ENCODE measurements around the gene APLF.

Gene APLF

DNA sequence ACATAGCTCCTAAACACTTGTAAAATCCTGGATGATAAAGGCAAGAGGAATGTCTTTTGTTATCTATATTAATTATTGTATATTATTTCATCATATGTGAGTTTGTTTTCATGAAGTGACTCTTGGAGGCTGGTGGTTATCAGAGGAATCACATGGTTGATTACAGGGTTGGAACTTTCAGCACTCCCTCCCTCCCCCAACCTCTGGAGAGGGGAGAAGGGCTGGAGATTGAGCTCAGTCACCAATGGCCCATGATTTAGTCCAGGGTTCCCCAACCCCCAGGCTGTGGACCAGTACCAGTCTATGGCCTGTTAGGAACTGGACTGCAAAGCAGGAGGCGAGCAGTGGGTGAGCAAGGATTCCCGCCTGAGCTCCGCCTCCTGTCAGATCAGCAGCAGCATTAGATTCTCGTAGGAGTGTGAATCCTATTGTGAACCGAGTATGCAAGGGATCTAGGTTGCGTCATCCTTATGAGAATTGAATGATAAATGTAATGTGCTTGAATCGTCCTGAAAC, 38.0 kb upstream of the APLF start:
- TF ChIP-seq, protein P1, sequence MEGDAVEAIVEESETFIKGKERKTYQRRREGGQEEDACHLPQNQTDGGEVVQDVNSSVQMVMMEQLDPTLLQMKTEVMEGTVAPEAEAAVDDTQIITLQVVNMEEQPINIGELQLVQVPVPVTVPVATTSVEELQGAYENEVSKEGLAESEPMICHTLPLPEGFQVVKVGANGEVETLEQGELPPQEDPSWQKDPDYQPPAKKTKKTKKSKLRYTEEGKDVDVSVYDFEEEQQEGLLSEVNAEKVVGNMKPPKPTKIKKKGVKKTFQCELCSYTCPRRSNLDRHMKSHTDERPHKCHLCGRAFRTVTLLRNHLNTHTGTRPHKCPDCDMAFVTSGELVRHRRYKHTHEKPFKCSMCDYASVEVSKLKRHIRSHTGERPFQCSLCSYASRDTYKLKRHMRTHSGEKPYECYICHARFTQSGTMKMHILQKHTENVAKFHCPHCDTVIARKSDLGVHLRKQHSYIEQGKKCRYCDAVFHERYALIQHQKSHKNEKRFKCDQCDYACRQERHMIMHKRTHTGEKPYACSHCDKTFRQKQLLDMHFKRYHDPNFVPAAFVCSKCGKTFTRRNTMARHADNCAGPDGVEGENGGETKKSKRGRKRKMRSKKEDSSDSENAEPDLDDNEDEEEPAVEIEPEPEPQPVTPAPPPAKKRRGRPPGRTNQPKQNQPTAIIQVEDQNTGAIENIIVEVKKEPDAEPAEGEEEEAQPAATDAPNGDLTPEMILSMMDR (IDR thresholded peaks at IDR 0.05; ENCODE audit: low read depth, low read length, missing control alignments) = no peak
- no peak overlapping the region for H3K4me3 ChIP-seq (ENCODE audit: low read depth, low read length)
- in situ Hi-C loops (cut with HindIII; ENCODE audit: low sequenced_read_pairs) = no loop called here
- no peak for DNase-seq (ENCODE audit: low read depth)

DNA sequence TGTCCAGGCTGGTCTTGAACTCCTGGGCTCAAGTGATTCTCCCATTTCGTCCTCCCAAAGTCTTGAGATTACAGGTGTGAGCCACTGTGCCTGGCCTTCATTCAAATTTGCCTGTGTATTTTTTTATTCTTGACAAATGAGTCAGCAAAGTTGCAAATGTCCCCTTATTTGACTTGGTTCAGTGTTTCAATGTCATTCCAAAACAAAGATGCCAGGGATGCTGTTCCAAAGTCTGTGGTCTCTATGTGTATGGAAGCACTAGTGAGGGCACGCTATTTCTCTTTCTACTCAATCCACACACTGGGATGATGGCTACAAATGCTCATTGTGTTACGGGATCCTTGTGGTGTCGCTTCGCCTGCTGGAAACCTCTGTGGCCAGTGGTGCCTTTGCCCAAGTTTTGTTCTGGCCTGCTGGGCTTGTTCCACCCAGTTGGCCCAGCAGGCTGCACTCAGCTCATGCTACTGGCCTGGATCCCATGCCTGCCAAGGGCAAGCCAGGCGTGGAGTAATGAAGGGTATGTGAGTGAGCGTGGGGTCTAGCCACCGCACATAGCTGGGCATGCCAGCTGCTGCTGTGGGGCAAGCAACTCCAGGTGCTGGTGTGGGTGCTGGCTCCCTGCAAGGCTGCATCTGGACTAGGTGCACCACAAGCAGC, 35.9 kb upstream of the APLF start:
- no peak overlapping the region for H3K4me3 ChIP-seq (ENCODE audit: low read depth, low read length)
- TF ChIP-seq, protein P1 (IDR thresholded peaks at IDR 0.05; ENCODE audit: low read depth, low read length, missing control alignments) = no peak
- DNase-seq (ENCODE audit: low read depth) = no peak
- in situ Hi-C loops (cut with HindIII; ENCODE audit: low sequenced_read_pairs) = no loop called here

DNA sequence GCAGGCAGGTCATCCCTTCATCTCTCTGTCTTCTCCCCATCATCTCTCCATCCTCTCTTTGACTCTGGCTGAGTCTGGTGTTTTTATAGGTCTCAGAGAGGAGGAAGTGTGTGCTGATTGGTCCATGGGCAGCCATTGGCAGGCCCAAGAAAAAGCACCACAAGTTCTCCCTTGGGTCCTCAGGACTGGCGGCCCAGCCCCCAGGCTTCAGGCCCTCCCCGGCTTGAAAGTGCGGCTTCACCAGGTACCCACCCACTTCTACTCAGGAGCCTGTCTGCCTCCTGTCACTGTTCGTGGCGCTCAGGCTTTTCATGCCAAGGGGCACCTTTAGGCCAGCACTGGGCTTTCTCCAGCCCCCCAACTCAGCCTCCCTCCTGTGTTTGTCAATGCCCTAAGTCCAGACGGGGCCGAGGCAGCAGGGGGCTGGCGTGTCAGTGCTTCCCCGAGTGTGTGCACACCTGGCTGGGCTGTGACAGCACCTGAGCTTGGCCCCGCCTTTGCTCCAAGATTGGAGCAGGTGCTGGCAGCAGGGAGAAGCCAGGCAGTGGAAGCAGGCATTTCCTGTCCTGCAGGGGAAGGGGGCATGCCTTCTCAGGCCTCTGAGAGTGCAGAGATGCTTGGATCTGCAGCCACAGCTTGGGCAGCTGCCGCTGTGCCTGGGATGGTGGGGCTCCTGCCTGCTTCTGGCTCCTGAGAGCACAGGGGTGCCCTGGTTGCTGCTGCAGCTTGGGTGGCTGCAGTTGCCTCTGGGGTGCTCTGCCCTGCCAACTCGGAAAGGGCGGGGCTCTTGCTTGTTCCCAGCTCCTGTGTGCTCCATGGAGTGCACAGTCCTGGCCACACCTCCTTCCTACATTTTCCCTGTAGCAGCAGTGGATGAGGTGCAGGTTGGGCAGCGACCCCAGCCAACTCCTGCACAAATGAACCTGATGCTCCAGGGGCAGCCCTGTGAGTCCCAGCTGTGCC, 34.4 kb upstream of the APLF start:
- H3K4me3 ChIP-seq (ENCODE audit: low read depth, low read length) = no peak overlapping the region
- TF ChIP-seq, protein P1 (IDR thresholded peaks at IDR 0.05; ENCODE audit: low read depth, low read length, missing control alignments) = no peak
- no peak for DNase-seq (ENCODE audit: low read depth)
- in situ Hi-C loops (cut with HindIII; ENCODE audit: low sequenced_read_pairs) = no loop called here

DNA sequence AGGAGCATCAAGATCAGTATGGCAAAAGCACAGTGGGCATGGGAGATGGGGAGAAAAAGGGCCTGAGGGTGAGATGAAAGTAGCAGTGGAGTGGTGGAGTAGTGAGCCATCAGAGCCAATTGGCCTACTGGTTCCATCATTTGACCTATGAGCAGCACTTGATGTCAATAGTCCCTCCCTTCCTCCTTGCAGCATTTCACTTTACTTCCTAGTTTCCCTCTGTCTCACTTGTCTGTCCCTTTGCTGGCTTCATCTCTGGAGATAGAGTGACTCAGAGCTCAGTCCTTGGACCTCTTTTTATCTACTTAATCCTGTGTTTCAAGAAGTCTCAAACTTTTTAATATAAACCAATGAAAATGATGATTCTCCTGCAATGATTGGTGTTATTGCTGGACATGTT, 32.4 kb upstream of the APLF start:
- in situ Hi-C loops (cut with HindIII; ENCODE audit: low sequenced_read_pairs) = no loop called here
- TF ChIP-seq, protein P1 (IDR thresholded peaks at IDR 0.05; ENCODE audit: low read depth, low read length, missing control alignments) = no peak
- H3K4me3 ChIP-seq (ENCODE audit: low read depth, low read length) = no peak overlapping the region
- DNase-seq (ENCODE audit: low read depth) = no peak

DNA sequence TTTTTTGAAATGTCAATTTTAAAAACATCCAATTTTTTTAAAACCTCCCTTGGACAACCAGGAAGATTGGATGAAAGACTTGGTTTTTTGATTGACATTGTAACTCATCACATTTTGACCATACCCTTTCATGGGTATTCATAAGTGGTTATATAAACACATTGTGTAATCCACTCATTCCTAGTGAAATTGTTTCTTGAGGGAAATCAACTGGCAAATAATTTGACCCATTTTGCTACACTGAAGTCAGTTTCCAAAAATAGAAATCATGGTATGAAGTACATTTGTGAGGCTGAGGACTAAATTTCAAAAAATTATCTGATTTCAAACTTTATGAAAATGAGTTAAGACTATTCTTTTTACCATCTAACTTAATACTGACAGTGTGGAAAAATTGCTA, 31.8 kb upstream of the APLF start:
- no peak overlapping the region for H3K4me3 ChIP-seq (ENCODE audit: low read depth, low read length)
- in situ Hi-C loops (cut with HindIII; ENCODE audit: low sequenced_read_pairs) = no loop called here
- no peak for DNase-seq (ENCODE audit: low read depth)
- TF ChIP-seq, protein P1 (IDR thresholded peaks at IDR 0.05; ENCODE audit: low read depth, low read length, missing control alignments) = no peak

DNA sequence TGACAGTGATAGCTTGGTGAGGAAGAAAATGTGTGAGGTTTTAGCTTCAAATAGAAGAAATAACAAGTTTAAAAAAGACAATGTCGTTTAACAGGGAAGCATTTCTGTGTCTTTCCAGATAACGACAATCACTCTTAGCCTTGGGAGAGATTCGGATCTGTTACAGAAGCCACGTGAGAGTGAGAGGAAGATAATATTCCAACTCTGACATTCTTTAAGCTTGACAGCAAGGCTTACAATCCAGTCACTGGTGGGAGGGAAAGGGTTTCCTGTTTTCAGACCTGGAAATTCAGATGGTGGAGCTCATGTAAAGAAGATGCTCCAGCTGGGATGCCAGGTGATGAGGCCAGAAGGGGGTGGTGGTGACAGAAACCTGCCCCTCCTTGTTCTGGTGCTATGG, 31.1 kb upstream of the APLF start:
- DNase-seq (ENCODE audit: low read depth) = no peak
- no peak overlapping the region for H3K4me3 ChIP-seq (ENCODE audit: low read depth, low read length)
- in situ Hi-C loops (cut with HindIII; ENCODE audit: low sequenced_read_pairs) = no loop called here
- TF ChIP-seq, protein P1 (IDR thresholded peaks at IDR 0.05; ENCODE audit: low read depth, low read length, missing control alignments) = no peak
